Ishikawa (cell line): Measurements from ENCODE around the gene STK38.

ENCODE experiments used
- CEBPB ChIP-seq: IDR thresholded peaks from 2 replicates; pipeline ENCODE4 v1.6.1; 2012
- CREB1 ChIP-seq: IDR thresholded peaks from 2 replicates; pipeline ENCODE4 v1.6.1; 2012; ENCODE audit warnings: low read depth
- EP300 ChIP-seq: IDR thresholded peaks from 2 replicates; pipeline ENCODE4 v1.6.1; 2012; ENCODE audit warnings: borderline replicate concordance
- MAX ChIP-seq: IDR thresholded peaks from 2 replicates; pipeline ENCODE4 v1.6.1; 2012
- NFIC ChIP-seq: IDR thresholded peaks from 2 replicates; pipeline ENCODE4 v1.6.1; 2012
- RAD21 ChIP-seq: IDR thresholded peaks from 2 replicates; pipeline ENCODE4 v1.6.1; 2012; ENCODE audit warnings: low read depth
- REST ChIP-seq: IDR thresholded peaks from 2 replicates; pipeline ENCODE4 v1.6.1; 2012; ENCODE audit warnings: low read depth, mild to moderate bottlenecking
- TAF1 ChIP-seq: IDR thresholded peaks from 2 replicates; pipeline ENCODE4 v1.6.1; 2012; ENCODE audit warnings: low read depth, mild to moderate bottlenecking
- USF1 ChIP-seq: IDR thresholded peaks from 2 replicates; pipeline ENCODE4 v1.6.1; 2012
- YY1 ChIP-seq: IDR thresholded peaks from 2 replicates; pipeline ENCODE4 v1.6.1; 2012; ENCODE audit warnings: low read depth

- TF ChIP-seq REST (no peak), YY1 (no peak), EP300 (no peak), RAD21 (no peak), TAF1 (no peak), USF1 (no peak), MAX (no peak), CEBPB (no peak), NFIC (no peak), CREB1 (no peak)
Measured at GRCh38 chr6:36566418-36566905, 19.2 kb upstream of the STK38 start.
